Measurements from ENCODE around the gene SPHKAP. TPM values are rescaled to one million over a fixed set of nuclear protein-coding genes. Genes with fewer than 3 reads are reported as not detected.

Gene SPHKAP, protein sequence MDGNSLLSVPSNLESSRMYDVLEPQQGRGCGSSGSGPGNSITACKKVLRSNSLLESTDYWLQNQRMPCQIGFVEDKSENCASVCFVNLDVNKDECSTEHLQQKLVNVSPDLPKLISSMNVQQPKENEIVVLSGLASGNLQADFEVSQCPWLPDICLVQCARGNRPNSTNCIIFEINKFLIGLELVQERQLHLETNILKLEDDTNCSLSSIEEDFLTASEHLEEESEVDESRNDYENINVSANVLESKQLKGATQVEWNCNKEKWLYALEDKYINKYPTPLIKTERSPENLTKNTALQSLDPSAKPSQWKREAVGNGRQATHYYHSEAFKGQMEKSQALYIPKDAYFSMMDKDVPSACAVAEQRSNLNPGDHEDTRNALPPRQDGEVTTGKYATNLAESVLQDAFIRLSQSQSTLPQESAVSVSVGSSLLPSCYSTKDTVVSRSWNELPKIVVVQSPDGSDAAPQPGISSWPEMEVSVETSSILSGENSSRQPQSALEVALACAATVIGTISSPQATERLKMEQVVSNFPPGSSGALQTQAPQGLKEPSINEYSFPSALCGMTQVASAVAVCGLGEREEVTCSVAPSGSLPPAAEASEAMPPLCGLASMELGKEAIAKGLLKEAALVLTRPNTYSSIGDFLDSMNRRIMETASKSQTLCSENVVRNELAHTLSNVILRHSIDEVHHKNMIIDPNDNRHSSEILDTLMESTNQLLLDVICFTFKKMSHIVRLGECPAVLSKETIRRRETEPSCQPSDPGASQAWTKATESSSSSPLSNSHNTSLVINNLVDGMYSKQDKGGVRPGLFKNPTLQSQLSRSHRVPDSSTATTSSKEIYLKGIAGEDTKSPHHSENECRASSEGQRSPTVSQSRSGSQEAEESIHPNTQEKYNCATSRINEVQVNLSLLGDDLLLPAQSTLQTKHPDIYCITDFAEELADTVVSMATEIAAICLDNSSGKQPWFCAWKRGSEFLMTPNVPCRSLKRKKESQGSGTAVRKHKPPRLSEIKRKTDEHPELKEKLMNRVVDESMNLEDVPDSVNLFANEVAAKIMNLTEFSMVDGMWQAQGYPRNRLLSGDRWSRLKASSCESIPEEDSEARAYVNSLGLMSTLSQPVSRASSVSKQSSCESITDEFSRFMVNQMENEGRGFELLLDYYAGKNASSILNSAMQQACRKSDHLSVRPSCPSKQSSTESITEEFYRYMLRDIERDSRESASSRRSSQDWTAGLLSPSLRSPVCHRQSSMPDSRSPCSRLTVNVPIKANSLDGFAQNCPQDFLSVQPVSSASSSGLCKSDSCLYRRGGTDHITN (N-terminal part only)
- not detected in 2 replicates for total RNA-seq

DNA sequence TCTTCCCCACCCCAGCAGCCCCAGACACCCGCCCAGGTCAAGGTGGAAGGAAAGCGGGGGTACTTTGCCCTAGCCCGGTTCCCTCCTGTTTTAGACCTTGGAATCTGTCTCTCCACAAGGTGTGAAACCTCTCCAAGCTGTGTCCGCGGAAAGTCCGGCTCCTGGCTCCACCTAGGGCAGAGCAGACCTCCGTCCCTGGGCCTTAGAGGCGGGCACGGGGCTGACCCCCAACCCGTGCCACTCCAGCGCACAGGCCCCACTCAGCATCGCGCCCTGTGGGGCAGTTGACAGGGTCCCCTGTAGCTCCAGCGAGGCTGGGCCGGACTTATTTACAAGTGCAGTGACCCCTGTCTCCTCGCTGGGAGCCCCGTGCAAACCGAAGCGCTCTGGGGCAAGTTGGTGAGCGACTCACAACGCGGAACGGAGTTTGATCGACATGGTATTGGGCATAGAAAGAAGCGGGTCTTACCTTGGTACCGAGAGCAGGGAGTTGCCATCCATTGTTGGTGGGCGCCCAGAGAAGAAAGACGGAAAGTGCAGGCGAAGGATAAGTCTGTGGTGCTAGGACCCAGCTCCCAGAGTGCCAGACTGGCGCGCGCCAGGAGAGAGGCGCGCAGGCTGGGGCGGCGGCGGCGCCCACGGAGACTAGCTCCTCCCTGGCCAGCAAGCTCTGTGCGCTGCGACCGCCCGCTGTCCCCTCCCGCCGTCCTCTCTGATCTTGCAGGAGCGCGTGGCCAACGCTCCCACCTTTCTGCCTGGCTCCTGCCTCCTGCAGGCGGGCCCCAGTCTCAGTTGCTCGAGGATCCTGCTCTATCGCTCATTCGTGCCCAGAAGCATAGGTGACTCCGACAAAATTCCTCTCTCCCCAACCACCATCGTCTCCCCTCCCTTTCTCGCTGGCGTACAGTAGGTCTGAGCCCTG lies at the start of gene SPHKAP:
Gene SPHKAP (minus strand): TSS at position 590 of the 922 bp plus-strand sequence. CDS start 89 bp downstream, at position 501.

Small RNAs within 50 kb of the gene (small RNA-seq; reads per million reads assigned to genes)
- gene RNU6-624P, result not detected

Data from articular chondrocyte of knee joint (primary cell).